GM12878 (cell line): ENCODE results near the gene NTM. TPM values are rescaled to one million over a fixed set of nuclear protein-coding genes. Genes with fewer than 3 reads are reported as not detected.

Source experiments
- ATAC-seq: fragments of 200-7000 bp; cut with Tn5 transposase; 3 replicates; pipeline ENCODE4 v1.9.1; 2020; ENCODE audit warnings: mild to moderate bottlenecking, moderate library complexity
- BruUV-seq: library from RNA; stranded (reverse); fragments of 400-500 nt; replicated peaks from 2 replicates; lab custom pipeline; 2021; lab: Mats Ljungman, UMichigan
- CTCF ChIA-PET: fragments of 300-600 bp; sonication (Branson Sonifier 250); formaldehyde crosslinking; extraction: SDS; loops from one replicate; lab custom pipeline; 2021; ENCODE audit warnings: inconsistent platforms; lab: Yijun Ruan, JAX
- POLR2A ChIA-PET: fragments of 350-600 bp; formaldehyde crosslinking; extraction: SDS; loops from one replicate; lab custom pipeline; 2021; ENCODE audit warnings: inconsistent platforms; lab: Charles Lee
- RAD21 ChIA-PET: fragments of 300-600 bp; sonication (Branson Sonifier 250); formaldehyde crosslinking; loops from one replicate; lab custom pipeline; 2023; ENCODE audit warnings: antibody characterized with exemption; ENCODE audit not compliant: unreplicated experiment; lab: Charles Lee
- SMC1A ChIA-PET: fragments of 300-600 bp; sonication (Branson Sonifier 250); formaldehyde crosslinking; loops from one replicate; lab custom pipeline; 2023; ENCODE audit not compliant: unreplicated experiment, uncharacterized antibody; lab: Charles Lee
- DNase-seq: peaks from one replicate; pipeline ENCODE4 v3.0.0-alpha.2; 2011; ENCODE audit warnings: low read depth, low spot score
- FAIRE-seq: peaks from 3 replicates; lab custom pipeline; 2011; peaks lifted over from hg19 to GRCh38; lab: Jason Lieb, UNC
- H2AFZ ChIP-seq: 2 replicates; pipeline ENCODE4 v1.6.0; 2011; ENCODE audit warnings: low read depth, low read length, control low read depth; ENCODE audit not compliant: control insufficient read depth
- H3K27ac ChIP-seq: 2 replicates; pipeline ENCODE4 v1.5.1; 2011; ENCODE audit warnings: control low read depth; ENCODE audit not compliant: control insufficient read depth, insufficient read depth
- H3K27me3 ChIP-seq, 2 experiments: replicated peaks in 1 of 2; 2 replicates each; pipeline versions ENCODE4 v1.6.0 to v1.6.1; 2011; ENCODE audit warnings: low read length in 1 of 2; ENCODE audit not compliant: control insufficient read depth in 2 of 2, insufficient read depth in 2 of 2
- H3K36me3 ChIP-seq, 2 experiments: 2 replicates each; pipeline ENCODE4 v1.5.1; 2011; ENCODE audit warnings: low read length in 1 of 2; ENCODE audit not compliant: control insufficient read depth in 2 of 2, insufficient read depth in 2 of 2
- H3K4me1 ChIP-seq: 2 replicates; pipeline ENCODE4 v1.6.1; 2011; ENCODE audit warnings: mild to moderate bottlenecking, low read length, moderate library complexity, mixed read lengths; ENCODE audit not compliant: control insufficient read depth, insufficient read depth
- H3K4me2 ChIP-seq: 2 replicates; pipeline ENCODE4 v1.6.0; 2011; ENCODE audit warnings: control low read depth; ENCODE audit not compliant: control insufficient read depth, insufficient read depth
- H3K4me3 ChIP-seq: fragments of 200-600 bp; sonication (generic); 2 replicates; pipeline ENCODE4 v1.5.1; 2016
- H3K79me2 ChIP-seq: 2 replicates; pipeline ENCODE4 v1.6.0; 2011; ENCODE audit warnings: low read length; ENCODE audit not compliant: control insufficient read depth, insufficient read depth
- H3K9ac ChIP-seq: 2 replicates; pipeline ENCODE4 v1.8.0; 2011; ENCODE audit warnings: low read length, control low read depth, mixed read lengths; ENCODE audit not compliant: control insufficient read depth, insufficient read depth
- H3K9me3 ChIP-seq: replicated peaks from 3 replicates; pipeline ENCODE4 v1.5.1; 2011; ENCODE audit warnings: mild to moderate bottlenecking, low read length; ENCODE audit not compliant: control insufficient read depth, insufficient read depth
- H4K20me1 ChIP-seq: 2 replicates; pipeline ENCODE4 v1.6.0; 2011; ENCODE audit not compliant: control insufficient read depth, insufficient read depth
- ASH2L ChIP-seq: fragments of 300-600, 200-600 bp; sonication (generic); IDR thresholded peaks from 2 replicates; pipeline ENCODE4 v1.6.1; 2017; ENCODE audit warnings: low read depth, mild to moderate bottlenecking, borderline replicate concordance
- CBFB ChIP-seq: IDR thresholded peaks from 2 replicates; pipeline ENCODE4 v1.6.1; 2016; ENCODE audit warnings: antibody characterized with exemption, low read depth
- CHD4 ChIP-seq: fragments of 200-600 bp; sonication (generic); IDR thresholded peaks from 2 replicates; pipeline ENCODE4 v1.6.1; 2016; ENCODE audit warnings: mild to moderate bottlenecking
- CTCF ChIP-seq, 3 experiments: IDR thresholded peaks in 2 of 3; conservative IDR thresholded peaks in 1 of 3; 2 replicates each; pipeline ENCODE4 v1.5.1; 2011; ENCODE audit warnings: low read depth in 3 of 3, low read length in 3 of 3, mild to moderate bottlenecking in 3 of 3, control low read depth in 2 of 3, moderate library complexity in 2 of 3, inconsistent platforms in 1 of 3, mixed read lengths in 1 of 3; ENCODE audit not compliant: control insufficient read depth in 2 of 3, insufficient read depth in 1 of 3; ENCODE audit errors: extremely low read depth in 1 of 3
- E2F8 ChIP-seq: fragments of 450-650 bp; IDR thresholded peaks from 2 replicates; pipeline ENCODE4 v1.6.1; 2018; ENCODE audit warnings: mild to moderate bottlenecking, low read depth, moderate library complexity; ENCODE audit not compliant: partially characterized antibody
- FOS ChIP-seq: IDR thresholded peaks from 3 replicates; pipeline ENCODE4 v1.6.1; 2011; ENCODE audit warnings: borderline replicate concordance; ENCODE audit not compliant: insufficient read length; ENCODE audit errors: extremely low read depth
- HSF1 ChIP-seq: fragments of 150-350 bp; IDR thresholded peaks from 2 replicates; pipeline ENCODE4 v1.6.1; 2014; ENCODE audit warnings: mild to moderate bottlenecking, low read depth, low read length
- NR2C1 ChIP-seq: fragments of 450-650 bp; IDR thresholded peaks from 2 replicates; pipeline ENCODE4 v1.6.1; 2017; ENCODE audit warnings: antibody characterized with exemption, mild to moderate bottlenecking, moderate library complexity
- PKNOX1 ChIP-seq: fragments of 450-650 bp; IDR thresholded peaks from 2 replicates; pipeline ENCODE4 v1.6.1; 2016; ENCODE audit warnings: mild to moderate bottlenecking
- SMAD5 ChIP-seq: IDR thresholded peaks from 2 replicates; pipeline ENCODE4 v1.6.1; 2016; ENCODE audit warnings: antibody characterized with exemption, low read depth
- STAT3 ChIP-seq: IDR thresholded peaks from 2 replicates; pipeline ENCODE4 v1.6.1; 2011; ENCODE audit warnings: low read depth, low read length, improper control_type of control experiment
- ZBTB33 ChIP-seq: fragments of 450-650 bp; IDR thresholded peaks from 2 replicates; pipeline ENCODE4 v1.6.1; 2017; ENCODE audit warnings: mild to moderate bottlenecking
- ZNF622 ChIP-seq: fragments of 450-650 bp; IDR thresholded peaks from 2 replicates; pipeline ENCODE4 v1.6.1; 2017; ENCODE audit warnings: mild to moderate bottlenecking, inconsistent platforms
- WGBS: methylation state at CpG from one replicate; pipeline ENCODE4 v1.1.6; 2016; ENCODE audit warnings: low lambda C conversion rate; ENCODE audit not compliant: insufficient replicate concordance, insufficient coverage; ENCODE audit errors: missing lambda C conversion rate; 5-methylcytosine and 5-hydroxymethylcytosine counted together
- in situ Hi-C: fragments of 300-500 bp; cut with MboI; formaldehyde crosslinking; loops from 9 replicates; pipeline ENCODE4 v1.14.3; 2018; ENCODE audit warnings: mixed read lengths
- intact Hi-C: fragments of 100-400 bp; cut with micrococcal nuclease; formaldehyde crosslinking; loops from one replicate; pipeline ENCODE4 v1.14.2; 2022; ENCODE audit not compliant: unreplicated experiment
- polyA plus RNA-seq, 11 experiments: library from polyadenylated mRNA; depleted of rRNA in 4 of 11; unstranded in 6 of 11; stranded (reverse) in 5 of 11; fragments of >200 nt; fragmentation: Nextera tagmentation in 4 of 11; fragmentation: Illumina TruSeq in 1 of 11; extraction: Ambion mirVana in 4 of 11; extraction: Trizol in 1 of 11; gene quantifications; 1 replicate in 1 of 11; 2 replicates in 10 of 11; pipeline versions ENCODE4 v1.2.1 to v1.2.3, GENCODE V29; 2011 to 2016; ENCODE audit warnings: inconsistent platforms in 2 of 11, missing spikeins in 2 of 11, low read depth in 1 of 11
- total RNA-seq, 4 experiments: library from RNA; depleted of rRNA in 3 of 4; stranded (reverse); fragments of >200 nt in 3 of 4; fragmentation: Illumina TruSeq in 1 of 4; extraction: Trizol in 1 of 4; gene quantifications; 2 replicates each; pipeline versions ENCODE4 v1.2.1 to v1.2.3, GENCODE V29; 2013 to 2021

NTM gene
- total and polyA plus RNA-seq, 10 of the 15 experiments (the other 5 are each of a cell fraction or from before 2014, with no cell fraction given): not detected

- Histone ChIP-seq H3K9me3 (no peaks in the 10 kb centered on the region), H3K4me2 (no peak overlapping the region), H3K27me3 (peaks cover 0 to 4% of the 10 kb centered on the region in 2 experiments; a peak in 1 of 4 replicates), H3K4me3 (no peak overlapping the region), H3K27ac (no peak overlapping the region), H4K20me1 (no peaks in the 10 kb centered on the region), H3K4me1 (no peaks in the 10 kb centered on the region), H3K79me2 (no peaks in the 10 kb centered on the region), H3K36me3 (no peaks in the 10 kb centered on the region), H2AFZ (no peak overlapping the region), H3K9ac (no peak overlapping the region)
- no peak for TF ChIP-seq FOS
- no peak for TF ChIP-seq SMAD5
- TF ChIP-seq E2F8: no peak
- no peak for TF ChIP-seq ZNF622
- TF ChIP-seq ASH2L: no peak
- TF ChIP-seq ZBTB33: no peak
- TF ChIP-seq CTCF (IDR thresholded peaks at IDR 0.05 in 2 of 3, conservative IDR thresholded peaks at IDR 0.05 in 1 of 3; ENCODE audit: control insufficient read depth in 2 of 3, extremely low read depth in 1 of 3, insufficient read depth in 1 of 3, low read depth in 3 of 3, low read length in 3 of 3): no peak
- no peak for TF ChIP-seq NR2C1
- TF ChIP-seq HSF1: no peak
- TF ChIP-seq CHD4: no peak
- TF ChIP-seq CBFB: no peak
- TF ChIP-seq PKNOX1: no peak
- TF ChIP-seq STAT3: no peak
- RAD21 ChIA-PET: no interaction called here
- SMC1A ChIA-PET: no interaction called here
- 39% methylated on average over 5 of the region's 5 CpGs for WGBS
- POLR2A ChIA-PET: no interaction called here
- CTCF ChIA-PET: no interaction called here
- ATAC-seq (no peak), FAIRE-seq (no peak), DNase-seq (no peak)
- intact Hi-C loops: no loop called here
- in situ Hi-C loops: no loop called here
- BruUV-seq: no TSS peak
These were observed 870.0 kb downstream of the NTM start for GRCh38 chr11:132240374-132240773.
